ENCODE measurements around the gene CTSA.

GRCh38 chr20:45944965-45945677 lies 54.0 kb downstream of the CTSA start:
- no peak for TF ChIP-seq CTCF (IDR thresholded peaks at IDR 0.05 in 8 of 11, conservative IDR thresholded peaks at IDR 0.05 in 3 of 11)
- TF ChIP-seq POLR2A (IDR thresholded peaks at IDR 0.05) = no peak
